ENCODE results near the gene ZNF480. TPM values are rescaled to one million over a fixed set of nuclear protein-coding genes. Genes with fewer than 3 reads are reported as not detected.

Gene ZNF480
- total and polyA plus RNA-seq, 2 of the 13 experiments (the other 11 are each of a cell fraction or from before 2014, with no cell fraction given): 2.1 to 9.6 TPM

DNA sequence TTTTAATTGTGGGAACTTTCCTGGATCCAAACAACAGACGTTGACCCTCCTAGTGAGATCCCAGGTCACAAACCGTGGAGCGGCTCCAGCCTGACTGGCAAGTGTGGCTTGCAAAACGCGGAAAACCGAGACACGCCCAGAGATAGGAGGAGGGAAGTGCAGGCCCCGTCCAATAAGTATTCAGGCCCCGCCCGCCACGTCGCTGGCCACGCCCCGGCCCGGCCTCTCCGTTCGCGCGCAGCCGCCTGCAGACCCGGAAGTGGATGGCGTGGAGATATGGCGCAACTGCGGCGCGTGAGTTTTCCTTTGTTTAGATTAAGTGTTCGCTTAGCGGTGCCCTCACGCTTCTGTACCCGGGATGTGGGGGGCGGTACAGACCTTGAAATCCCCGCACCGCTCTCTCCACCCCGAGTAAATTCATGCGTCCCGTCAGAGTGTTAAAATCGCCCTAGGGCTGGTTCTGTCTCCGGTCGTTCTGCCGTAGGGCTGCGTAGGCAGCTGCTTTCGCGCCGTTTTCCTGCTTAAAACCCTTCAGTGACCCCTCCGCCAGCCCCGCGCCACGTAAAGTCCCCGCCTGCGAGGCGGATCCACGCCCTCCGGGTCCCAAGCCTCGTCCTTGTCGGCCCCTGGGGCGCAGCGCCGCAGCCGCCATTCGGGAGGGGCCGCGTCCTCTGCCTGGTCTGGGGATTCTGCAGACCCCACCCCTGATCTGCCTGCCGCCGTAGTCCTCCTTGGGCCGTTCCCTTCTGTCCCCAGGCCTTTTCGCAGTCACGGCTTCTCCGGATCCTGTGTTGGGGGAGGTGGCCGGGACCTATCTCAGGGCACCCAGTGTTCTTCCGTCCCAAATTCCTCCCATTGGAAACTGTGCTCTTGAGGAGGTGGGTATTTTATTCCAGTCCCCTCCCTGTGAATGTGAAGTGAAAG, 27.4 kb upstream of the ZNF480 start, which contains the start of gene ZNF766 (continued):
- TF ChIP-seq, protein P1, sequence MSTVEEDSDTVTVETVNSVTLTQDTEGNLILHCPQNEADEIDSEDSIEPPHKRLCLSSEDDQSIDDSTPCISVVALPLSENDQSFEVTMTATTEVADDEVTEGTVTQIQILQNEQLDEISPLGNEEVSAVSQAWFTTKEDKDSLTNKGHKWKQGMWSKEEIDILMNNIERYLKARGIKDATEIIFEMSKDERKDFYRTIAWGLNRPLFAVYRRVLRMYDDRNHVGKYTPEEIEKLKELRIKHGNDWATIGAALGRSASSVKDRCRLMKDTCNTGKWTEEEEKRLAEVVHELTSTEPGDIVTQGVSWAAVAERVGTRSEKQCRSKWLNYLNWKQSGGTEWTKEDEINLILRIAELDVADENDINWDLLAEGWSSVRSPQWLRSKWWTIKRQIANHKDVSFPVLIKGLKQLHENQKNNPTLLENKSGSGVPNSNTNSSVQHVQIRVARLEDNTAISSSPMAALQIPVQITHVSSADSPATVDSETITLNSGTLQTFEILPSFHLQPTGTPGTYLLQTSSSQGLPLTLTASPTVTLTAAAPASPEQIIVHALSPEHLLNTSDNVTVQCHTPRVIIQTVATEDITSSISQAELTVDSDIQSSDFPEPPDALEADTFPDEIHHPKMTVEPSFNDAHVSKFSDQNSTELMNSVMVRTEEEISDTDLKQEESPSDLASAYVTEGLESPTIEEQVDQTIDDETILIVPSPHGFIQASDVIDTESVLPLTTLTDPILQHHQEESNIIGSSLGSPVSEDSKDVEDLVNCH (CRISPR knock-in tag; IDR thresholded peaks at IDR 0.05): no peak
- TF ChIP-seq HDAC6 (IDR thresholded peaks at IDR 0.05; ENCODE audit: low read depth, low read length) (no peak), RARA (CRISPR knock-in tag; IDR thresholded peaks at IDR 0.05) (no peak), EP300 (IDR thresholded peaks at IDR 0.05; ENCODE audit: low read depth in 2 of 2, low read length in 2 of 2) (no peak), EP300 (CRISPR knock-in tag; IDR thresholded peaks at IDR 0.05; ENCODE audit: borderline replicate concordance) (no peak), EZH2 (conservative IDR thresholded peaks at IDR 0.05; ENCODE audit: low read depth, low read length) (no peak), ZBTB42 (CRISPR knock-in tag; IDR thresholded peaks at IDR 0.05) (no peak), PHB2 (IDR thresholded peaks at IDR 0.05; ENCODE audit: partially characterized antibody) (no peak), ZFP37 (CRISPR knock-in tag; IDR thresholded peaks at IDR 0.05; ENCODE audit: borderline replicate concordance) (0 out of 2 replicates have a peak, but pooled peaks have one; percentile 28), ZFYVE20 (CRISPR knock-in tag; IDR thresholded peaks at IDR 0.05; ENCODE audit: borderline replicate concordance, low read depth) (no peak), ZBTB43 (CRISPR knock-in tag; conservative IDR thresholded peaks at IDR 0.05) (no peak), NR1H2 (CRISPR knock-in tag; IDR thresholded peaks at IDR 0.05; ENCODE audit: borderline replicate concordance, low read depth) (no peak), BRCA1 (CRISPR knock-in tag; IDR thresholded peaks at IDR 0.05) (0 out of 2 replicates have a peak, but pooled peaks have one; percentile 21), ZFP36 (IDR thresholded peaks at IDR 0.05; ENCODE audit: borderline replicate concordance, low read depth, low read length, partially characterized antibody) (no peak), DPF2 (CRISPR knock-in tag; IDR thresholded peaks at IDR 0.05; ENCODE audit: borderline replicate concordance, low read depth) (no peak), RFXANK (CRISPR knock-in tag; IDR thresholded peaks at IDR 0.05) (no peak), ZNF101 (CRISPR knock-in tag; IDR thresholded peaks at IDR 0.05; ENCODE audit: borderline replicate concordance, low read depth) (peak; percentile 56; the same call in 1 of the 2 replicates), REXO4 (CRISPR knock-in tag; IDR thresholded peaks at IDR 0.05; ENCODE audit: borderline replicate concordance) (no peak), CHCHD3 (CRISPR knock-in tag; IDR thresholded peaks at IDR 0.05) (no peak), ZNF569 (CRISPR knock-in tag; IDR thresholded peaks at IDR 0.05; ENCODE audit: borderline replicate concordance) (no peak), ZSCAN30 (CRISPR knock-in tag; IDR thresholded peaks at IDR 0.05) (no peak), SP1 (IDR thresholded peaks at IDR 0.05) (no peak), SP1 (CRISPR knock-in tag; IDR thresholded peaks at IDR 0.05) (peak; percentile 95), SOX6 (IDR thresholded peaks at IDR 0.05) (no peak), SOX6 (CRISPR knock-in tag; IDR thresholded peaks at IDR 0.05) (peak; percentile 76)
- TF ChIP-seq, protein P2, sequence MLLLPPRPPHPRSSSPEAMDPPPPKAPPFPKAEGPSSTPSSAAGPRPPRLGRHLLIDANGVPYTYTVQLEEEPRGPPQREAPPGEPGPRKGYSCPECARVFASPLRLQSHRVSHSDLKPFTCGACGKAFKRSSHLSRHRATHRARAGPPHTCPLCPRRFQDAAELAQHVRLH (CRISPR knock-in tag; IDR thresholded peaks at IDR 0.05; ENCODE audit: borderline replicate concordance, low read depth): peak; percentile 52; the same call in 1 of the 2 replicates

Data from HepG2 (cell line).